Stimulated activated CD4-positive, alpha-beta T cell treated with anti-CD3 and anti-CD28 coated beads, Interleukin-4, amount 100 ng/mL, for 4 hours (primary cell): ENCODE measurements around the gene LRFN2.

Source experiments
- DNase-seq, 2 experiments: peaks; one replicate each; pipeline ENCODE4 v3.0.0-alpha.2; 2020

LRFN2 gene

DNA sequence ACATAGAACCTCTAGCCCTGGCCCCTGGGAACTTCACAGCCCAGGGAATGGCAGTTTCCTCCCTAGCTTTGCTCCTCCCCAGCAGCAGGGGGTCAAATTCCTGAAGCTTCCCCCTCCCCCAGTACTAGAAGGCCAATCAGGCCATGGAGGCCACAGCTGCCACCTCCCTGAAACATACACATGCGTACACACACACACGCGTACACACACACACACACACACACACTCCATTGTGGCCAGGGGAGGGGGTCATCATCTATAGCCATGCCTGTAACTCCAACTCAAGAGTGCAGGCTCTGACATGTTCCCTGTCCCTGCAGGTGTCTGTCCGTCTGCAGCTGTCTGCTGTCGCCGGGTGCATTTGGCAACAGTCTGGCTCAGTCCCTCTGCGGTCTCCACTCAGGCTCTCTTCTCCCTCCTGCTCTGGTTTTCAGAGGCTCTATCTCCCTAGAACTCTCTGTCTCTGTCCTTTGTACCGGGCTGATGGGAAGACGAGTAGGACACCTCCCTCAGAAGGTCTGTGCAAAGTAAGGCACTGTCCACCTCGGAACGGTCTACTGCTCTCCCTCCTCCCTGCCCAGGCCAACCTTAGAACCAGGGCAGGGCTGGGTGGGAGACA, 1.4 kb downstream of the LRFN2 start:
- no peak for DNase-seq

DNA sequence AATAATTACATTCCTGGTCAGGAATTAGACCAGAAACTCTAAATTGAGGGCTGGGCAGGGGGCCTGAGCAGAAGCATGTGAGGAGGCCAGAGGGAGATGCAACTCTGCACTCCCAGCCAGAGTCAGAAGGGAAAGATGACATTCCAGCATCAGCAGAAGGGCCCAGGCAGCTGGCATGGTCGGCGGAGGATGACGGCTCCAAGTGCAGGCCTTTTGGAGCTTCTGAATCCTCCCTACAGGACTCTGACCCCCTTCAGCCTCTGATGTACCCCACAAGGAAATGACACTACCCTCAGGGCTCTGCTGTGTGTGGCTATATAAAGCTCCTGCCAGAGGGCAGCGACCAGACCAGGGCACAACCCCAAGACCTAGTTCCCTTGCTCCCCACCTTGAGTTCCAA, 1.9 kb downstream of the LRFN2 start:
- no peak for DNase-seq

DNA sequence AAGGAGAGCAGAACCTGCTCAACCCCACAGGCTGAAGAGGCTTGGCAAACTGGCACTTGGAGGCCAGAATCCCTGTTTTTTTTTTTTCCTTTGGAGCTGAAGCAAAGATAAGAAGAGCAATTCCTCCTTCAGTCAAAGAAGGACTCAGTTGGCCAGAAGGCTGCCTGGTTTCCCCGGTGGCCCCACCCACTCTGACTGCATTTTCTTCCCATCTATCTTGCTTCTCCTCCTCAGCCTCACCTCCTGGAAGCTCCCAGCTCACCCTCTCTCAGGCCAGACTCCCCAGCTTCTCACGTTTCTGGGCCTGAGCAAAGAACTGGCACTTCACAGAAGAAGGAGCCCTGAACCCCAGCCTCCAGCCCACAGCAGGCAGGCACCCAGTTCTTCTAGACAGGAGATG, 2.4 kb downstream of the LRFN2 start:
- DNase-seq, result no peak

DNA sequence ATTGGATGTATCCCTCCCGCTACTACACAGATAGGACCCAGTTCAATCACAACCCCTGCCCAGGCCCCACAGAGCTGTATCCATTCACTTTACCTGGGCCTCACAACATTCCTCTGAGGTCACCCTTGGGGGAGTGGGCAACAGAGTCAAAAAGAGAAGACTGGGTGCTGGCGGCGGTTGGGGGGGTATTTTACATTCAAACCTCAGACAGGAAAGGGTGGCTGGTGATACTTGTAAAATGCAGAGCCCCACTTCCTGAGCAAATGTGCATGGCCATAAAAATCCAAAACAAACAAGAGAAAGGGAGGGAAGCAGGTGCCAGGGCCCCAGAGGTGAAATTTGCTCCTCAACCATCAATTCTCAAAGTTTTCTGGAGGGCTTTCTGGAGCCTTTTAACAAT, 3.5 kb downstream of the LRFN2 start:
- DNase-seq, result no peak

DNA sequence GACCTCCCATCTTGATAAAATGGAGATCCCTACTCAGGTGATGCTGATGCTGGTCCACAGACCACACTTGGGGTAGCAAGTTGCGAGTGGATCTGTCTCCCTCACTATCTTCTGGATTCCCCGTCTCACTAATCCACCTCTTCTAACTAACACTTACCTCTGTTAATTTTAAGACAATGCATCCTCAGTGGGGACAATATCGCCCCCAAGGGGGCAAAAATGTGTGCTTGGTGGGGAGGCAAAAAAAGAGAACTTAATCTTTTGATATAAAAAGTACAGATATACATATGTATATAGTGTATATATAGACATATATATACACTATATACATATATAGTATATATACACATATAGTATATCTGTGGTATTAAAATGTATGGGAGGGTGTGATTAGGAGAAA, 4.3 kb downstream of the LRFN2 start:
- no peak for DNase-seq

DNA sequence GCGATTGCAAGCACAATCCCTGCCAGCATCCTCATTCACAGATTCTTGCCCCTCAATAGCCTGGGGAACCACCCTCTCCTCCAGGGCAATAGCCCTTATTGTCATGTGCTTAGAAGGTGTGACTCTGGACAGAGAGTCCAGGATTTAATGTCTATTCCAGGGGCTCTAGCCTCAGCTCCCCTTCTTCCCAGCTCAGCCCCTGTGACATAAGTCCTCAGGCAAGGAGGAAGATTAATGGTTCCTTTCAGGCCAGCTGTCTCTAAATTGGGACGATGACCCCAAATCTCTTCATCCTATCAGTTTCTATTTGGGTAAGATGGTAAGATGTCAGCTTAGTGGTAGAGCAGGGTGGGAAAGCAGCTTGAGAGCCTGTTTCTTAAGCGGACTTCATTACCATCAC, 8.1 kb downstream of the LRFN2 start:
- no peak for DNase-seq

DNA sequence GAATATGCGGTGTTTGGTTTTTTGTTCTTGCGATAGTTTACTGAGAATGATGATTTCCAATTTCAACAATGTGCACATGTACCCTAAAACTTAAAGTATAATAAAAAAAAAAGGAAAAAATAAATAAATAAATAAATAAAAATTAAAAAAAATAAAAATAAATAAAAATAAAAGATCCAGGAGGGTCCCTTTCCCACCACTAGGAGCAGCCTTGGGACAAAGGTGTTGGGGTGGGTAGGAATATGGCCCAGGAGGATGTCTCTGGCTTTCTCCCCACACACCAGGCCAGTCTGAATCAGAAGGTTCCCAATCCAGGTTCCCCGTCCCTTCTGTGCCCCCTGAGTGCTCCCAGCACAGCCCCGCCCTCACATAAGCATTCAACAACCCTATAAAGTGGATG, 9.5 kb downstream of the LRFN2 start:
- no peak for DNase-seq

DNA sequence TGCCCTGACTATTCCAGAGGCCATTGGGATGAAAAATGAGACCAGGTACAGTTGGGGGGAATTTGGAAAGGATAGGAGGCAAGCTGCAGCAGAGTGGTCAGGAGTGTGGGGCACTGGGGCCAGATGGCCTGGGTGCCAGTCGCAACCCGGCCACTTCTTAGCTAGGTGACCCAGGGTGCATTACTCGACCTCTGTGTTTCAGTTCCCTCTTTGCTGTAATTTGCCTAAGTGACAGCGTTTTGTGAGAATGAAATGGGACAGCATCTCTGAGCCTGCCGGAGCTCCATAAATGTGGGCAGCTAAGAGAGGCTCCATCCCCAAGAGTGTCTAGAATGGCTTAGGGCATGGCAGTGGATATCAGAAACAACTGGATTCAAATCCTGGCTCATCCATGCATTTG, 13.9 kb downstream of the LRFN2 start:
- no peak for DNase-seq

DNA sequence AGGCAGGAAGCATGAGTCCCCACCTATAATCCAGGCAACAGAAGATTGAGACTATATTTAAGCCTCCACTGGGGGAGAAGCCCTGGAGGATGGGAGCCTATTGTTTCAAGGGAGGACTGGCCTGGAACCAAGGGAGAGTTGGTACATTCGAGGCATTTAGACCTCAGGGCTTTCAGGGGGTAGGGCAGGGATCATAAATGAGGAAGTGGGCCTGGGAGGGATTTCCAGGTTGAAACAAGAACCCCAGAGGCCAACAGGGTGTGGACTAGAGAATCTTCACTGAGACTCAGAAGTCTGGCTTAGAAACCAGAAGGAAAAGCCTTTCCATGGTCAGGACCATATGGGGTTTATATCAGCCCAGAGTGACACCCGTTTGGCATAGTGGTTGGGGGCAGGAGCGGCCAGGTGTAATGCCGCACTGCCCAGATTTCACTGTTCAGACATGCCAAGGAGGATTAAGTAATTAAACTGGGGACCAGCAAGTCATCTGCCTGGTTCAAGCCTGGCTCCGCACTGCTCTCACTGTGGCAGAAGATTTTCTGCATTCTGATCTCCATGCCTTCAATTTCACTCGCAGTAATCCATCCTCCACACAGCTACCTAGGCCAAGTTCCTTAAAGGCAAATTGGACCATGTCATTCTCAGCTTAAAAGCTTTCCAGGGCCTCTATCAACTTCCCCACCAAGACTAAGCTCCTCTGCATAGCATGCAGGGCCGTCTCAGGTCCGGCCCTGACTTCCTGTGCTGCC, 17.8 kb downstream of the LRFN2 start:
- DNase-seq, result no peak

DNA sequence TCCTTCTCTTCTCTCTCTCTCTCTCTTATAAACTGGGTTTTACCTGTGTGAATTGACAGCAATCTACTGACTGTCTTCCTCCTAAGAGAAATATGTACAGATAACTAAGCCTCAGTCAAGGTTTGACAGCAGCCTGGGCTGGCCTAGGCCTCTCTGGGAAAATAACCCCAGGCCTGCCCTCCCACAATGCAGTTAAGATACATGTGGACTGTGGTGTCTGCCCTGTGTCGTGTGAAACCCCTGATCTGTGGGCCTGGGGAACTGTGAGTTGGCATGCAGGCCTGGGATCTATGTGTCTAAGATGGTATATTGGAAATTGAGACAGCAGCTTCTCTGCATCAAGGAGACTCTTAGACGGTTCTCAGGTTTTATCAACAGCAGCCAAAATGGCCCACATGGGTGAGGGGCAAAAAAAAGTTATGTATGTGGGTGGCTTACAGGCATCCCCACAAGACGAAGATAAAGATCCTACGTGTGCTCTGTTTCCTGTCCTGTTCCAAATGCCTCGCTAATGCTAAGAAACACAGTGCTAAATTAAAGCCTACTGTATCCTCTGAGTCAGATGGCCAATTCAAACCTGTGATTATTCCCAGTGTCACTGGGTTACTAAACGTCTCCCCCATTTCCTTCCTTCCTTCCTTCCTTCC, 19.0 kb downstream of the LRFN2 start:
- no peak for DNase-seq

DNA sequence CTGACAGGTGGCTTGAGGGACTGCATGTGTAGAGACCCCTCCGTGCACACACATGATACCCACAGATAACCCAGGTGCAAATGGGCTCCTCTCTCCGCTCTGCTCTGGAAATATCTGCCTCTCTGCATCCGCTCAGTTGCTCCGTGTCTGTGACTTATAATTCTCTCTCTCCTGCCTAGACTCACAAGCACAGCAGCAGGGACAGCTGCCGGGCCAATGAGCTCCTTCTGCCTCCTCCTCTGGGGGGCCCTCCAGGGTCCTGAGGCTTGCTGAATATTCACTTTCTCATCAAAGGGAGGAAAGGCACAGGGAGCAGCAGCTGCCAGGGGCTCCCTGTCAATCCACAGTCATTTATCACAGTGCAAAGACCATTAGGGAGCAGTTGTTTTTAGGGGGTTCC, 24.1 kb downstream of the LRFN2 start:
- no peak for DNase-seq

DNA sequence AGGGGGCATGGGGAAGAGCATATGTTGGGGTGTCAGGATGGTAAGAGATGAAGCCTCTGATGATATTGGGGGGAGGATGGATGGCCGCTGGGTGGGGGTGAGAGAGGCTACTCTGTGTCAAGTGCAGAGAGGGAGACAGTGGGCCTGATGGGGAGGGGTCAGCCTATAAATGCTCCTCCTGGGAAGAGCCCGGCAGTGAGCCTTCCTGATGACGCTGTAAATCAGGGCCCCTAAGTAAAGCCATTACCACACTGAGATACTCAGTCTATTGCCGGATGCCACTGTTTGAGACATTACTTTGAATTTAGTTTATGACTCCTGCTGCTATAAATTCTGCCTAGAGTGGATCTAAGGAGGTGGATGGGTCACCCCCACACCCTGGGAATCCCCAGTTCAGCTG, 28.1 kb downstream of the LRFN2 start:
- DNase-seq, result no peak

DNA sequence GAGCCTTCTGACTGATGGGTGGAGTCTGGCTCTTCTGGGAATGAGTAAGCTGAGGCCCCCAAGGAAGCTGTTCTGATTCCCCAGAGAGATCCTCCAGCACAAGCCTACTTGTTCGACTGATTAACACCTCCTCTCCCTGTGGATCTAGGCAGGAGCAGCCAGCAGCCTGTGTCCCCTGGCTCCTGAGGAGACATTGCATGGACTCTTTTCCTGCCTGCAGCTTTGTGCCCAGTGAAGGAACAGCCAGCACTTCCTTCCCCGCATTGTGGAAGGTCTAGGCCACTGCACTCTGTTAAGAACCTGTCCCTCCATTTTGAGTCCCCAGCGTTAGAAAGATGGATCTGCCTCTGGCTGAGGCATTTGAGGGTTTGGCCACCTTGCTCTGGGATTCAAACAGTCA, 29.1 kb downstream of the LRFN2 start:
- no peak for DNase-seq

DNA sequence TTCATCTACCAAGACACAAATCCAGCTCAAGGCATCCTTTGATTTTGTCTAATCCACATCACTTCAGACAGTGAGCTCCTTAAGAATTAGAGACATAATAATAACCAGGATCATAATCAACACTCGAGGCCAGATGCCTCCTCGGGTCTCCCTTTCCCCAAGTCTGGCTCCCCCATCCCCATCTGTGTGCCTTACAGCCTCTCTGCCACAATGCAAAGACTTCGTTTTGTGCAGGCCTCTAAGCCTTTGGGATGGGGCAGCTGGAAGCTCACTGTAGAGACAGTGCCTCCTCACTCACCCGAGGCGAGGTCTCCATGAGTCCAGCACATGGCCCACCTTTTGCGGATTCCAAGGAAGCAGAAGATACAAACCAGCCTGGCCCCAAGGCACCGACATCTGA, 30.3 kb downstream of the LRFN2 start:
- DNase-seq, result no peak

DNA sequence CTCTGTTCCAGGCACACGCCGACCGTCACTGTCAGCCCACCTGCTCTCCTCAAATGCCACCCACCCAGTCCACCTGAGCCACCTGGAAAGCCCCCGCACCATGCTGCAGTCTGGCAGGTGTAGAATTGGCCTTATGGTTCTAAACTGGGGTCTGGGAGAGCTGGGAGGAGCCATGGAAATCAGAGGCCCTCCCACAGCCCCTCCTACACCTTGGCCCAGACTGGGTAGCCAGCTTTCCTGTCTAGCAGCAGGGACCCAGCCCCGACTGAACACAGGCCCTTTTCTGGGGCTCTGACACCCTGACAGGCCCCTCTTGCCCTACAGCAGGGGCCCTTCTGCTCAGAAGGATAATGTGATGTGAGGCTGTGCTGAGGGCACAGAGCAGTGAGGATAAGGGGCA, 31.1 kb downstream of the LRFN2 start:
- DNase-seq, result no peak

DNA sequence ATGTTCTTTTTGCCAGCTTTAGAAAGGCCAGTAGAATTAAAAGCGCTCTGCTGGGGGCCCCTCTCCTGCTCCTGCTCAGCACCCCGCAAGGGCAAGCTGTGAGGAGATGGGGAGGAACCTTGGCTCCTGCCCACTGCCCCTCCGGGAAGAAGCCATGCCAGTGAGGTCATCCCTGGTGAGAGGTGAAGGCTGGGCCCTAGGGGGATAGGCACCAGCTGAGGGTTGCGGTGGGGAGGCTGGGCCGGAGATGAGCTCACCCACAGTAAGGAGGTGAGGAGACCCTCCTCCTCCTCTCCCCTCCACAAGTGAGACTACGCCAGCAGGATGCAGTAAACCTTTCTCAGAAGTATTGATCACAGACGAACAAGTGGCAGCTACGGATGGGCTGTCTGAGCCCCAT, 32.1 kb downstream of the LRFN2 start:
- no peak for DNase-seq

DNA sequence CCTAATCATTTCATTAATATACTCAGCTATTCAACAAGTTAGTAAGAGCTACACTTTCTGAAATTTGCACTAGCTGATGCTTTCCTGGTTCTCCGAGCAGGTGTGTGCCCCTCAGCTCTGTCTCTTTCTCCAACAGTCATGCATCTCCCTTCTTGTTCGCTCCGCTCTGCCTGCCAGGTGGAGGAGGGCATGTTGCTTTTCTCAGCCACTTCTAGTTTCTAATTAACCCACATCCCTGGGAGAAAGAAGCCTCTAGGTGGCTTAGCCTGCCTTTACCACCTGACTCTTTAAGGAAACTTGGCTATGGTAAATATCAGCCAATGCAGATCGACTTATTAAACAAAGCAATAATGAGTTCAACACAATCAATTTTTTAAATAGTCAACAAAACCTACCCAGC, 34.2 kb downstream of the LRFN2 start:
- no peak for DNase-seq

DNA sequence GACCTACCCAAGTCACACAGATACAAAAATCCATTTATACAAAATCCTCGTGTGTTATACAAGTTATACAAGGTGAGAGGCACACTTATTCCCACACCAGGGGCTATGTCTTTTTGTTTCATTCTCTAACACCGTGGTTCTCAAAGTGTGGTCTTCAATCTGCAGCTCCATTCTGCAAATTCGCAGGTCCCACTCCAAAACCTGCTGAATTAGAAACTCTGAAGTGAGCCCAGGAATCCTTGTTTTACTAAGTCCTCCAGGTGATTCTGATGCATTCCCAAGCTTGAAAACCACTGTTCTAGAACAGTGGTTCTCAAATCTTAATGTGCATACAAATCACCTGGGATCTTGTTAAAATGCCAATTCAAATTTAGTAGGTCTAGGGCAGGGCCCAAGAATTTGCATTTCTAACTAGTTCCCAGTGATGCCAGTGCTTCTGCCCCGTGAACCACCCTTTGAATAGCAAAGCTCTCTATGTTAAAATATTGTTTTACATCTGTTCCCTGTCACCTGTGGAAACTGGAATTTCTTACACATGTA, 35.1 kb downstream of the LRFN2 start:
- DNase-seq, result no peak

DNA sequence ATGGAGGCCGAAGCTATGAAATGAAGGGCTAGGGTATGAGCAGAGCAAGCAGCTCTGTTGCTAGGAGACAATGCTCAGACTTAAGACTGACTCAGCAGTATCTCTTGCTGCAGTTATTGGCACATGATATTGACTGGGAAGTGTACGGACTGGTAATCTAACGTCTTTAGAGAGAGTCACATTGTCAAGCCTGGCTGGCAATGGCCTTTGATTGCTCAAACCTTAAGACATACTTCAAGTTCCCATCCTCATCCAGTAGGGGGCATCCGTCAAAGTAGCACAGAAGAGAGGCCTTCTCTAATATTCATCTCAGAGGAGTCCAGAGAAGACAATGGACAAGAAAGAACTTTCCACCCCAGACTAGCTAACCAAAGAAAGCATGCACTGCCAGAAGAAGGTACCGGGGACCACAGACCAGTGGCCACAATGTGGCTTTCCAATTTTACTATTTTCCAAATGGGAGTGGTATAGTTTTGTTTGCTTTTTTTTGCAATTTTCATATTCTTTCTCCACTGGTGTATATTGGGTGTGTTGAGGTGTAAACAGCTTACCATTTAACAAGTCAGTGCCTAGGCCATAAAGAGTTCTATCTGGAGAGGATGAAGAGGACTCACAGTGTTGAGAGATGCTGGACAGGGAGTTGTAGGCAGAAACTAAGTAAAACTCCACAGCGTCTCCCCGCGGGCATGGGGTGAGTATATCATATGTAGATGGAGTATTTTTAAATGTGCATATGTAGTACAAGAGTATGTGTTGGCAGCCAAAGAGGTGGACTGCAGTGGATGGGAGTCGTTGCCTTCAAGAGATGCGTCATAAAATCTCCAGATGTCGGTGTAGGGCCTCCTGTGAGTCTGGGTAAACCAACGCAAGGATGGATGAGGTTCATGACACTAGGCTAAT, 36.7 kb downstream of the LRFN2 start:
- DNase-seq, result no peak

DNA sequence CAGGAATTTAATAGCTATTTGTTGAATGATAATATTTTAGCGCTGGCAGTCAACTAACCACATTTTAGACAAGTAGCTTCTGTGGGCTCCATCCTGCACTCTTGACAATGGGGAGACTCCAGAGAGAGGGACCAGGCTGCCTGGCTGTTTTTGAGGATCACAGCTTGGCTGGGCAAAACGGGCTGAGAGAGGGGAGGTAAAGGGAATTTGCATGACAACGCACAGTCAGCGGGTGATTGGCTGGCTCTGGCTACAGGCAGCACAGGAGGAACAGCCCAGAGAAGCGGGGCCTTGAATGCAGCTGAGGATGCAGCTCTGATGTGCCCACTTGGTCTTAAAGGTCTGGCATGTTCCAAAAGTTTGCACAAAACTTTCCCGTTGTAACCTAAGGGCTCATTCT, 41.2 kb downstream of the LRFN2 start:
- no peak for DNase-seq

DNA sequence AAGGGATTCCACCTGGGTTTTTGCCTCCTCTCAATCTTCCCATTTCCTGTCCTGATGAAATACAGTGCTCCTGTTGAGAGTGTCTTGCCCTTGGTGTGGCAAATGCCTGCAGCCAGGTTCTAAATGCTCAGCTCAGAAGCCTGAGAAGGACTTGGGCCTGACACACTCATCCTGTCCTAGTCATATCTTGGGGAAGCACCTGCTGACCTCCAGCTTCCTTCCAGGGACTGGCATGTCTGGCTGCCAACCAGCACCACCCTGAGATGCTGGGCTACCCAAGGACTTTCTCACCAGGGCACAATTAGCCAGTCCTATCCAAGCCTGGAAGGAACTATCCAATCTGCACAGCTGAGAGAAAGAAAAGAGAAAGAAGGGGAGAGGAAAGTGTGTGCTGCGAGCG, 43.4 kb downstream of the LRFN2 start:
- no peak for DNase-seq

DNA sequence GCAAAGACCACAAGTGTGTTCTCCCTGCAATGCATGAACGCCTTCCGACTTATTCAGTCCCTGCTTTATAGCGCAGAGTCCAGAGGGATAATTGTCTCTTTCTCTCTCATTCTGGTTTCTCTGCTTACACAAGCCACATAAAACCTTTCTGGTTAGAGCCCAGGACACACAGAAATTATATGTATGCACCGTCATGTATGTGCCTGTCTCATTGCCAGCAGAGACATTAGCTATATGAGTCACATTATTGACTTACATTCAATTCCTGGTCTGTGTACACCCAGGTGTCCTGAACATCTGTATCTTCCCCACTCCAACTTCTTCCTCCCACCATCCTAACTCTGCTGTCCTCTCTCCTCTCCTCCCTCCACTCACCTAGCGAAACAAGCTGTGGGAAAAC, 44.0 kb downstream of the LRFN2 start:
- DNase-seq, result no peak

DNA sequence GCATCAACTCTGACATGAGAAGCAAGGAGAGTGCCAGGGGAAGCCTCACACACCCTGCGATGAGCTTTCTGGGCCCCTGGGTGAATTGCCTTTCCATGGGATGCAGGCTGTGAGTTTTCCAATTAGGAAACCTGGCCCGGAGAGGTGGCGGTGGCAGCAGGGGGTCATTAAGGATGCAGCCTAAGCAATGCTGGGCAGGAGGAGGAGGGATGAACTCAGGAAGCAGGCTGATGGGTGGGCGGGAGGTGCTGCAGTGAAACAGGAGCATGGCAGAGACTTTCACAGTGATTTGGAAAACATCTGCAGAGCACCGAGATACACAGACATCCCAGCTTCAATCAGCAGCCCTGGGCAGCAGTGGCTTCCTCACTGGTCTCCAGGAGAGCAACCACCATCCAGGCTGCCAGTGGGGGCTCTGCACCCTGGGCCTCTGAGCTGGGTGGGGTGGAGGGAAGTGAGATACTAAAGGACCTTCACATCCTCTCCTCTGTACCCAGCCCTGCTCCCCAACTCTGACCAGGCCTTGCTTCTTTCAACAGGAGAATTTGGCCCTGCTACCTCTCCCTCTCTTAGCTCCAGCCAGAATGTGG, 44.9 kb downstream of the LRFN2 start:
- DNase-seq, result no peak
